GM12872 (cell line): ENCODE data around the gene HBP1.

ENCODE experiments used
- CTCF ChIP-seq: IDR thresholded peaks from 3 replicates; pipeline ENCODE4 v1.5.1; 2011; ENCODE audit warnings: low read depth, mild to moderate bottlenecking, low read length, moderate library complexity; ENCODE audit not compliant: insufficient read depth

HBP1 gene

GRCh38 chr7:107130487-107131220, 38.1 kb upstream of the HBP1 start:
- peak; percentile 29; the same call in 1 of the 3 replicates for TF ChIP-seq CTCF

GRCh38 chr7:107133396-107133795, 35.4 kb upstream of the HBP1 start:
- TF ChIP-seq CTCF, result no peak

- no peak for TF ChIP-seq CTCF
These were observed 29.9 kb upstream of the HBP1 start for GRCh38 chr7:107138696-107139420.

- TF ChIP-seq CTCF, result no peak
These were observed 23.6 kb upstream of the HBP1 start for GRCh38 chr7:107145067-107145838.

GRCh38 chr7:107147464-107148393, 21.1 kb upstream of the HBP1 start:
- TF ChIP-seq CTCF, result peak; percentile 58

GRCh38 chr7:107148721-107149120, 20.1 kb upstream of the HBP1 start:
- TF ChIP-seq CTCF, result no peak
